HL-60 (cell line): Measurements from ENCODE around the gene SRGAP3.
A peak's percentile ranks its signal among the peaks of the same experiment; 100 is the strongest.

ENCODE experiments used
- DNase-seq, 2 experiments: peaks; one replicate each; pipeline ENCODE4 v3.0.0-alpha.2; 2010 to 2020; ENCODE audit warnings: low read depth in 1 of 2, low spot score in 1 of 2
- H3K27ac ChIP-seq: fragments of 250-450 bp; sonication (Bioruptor Pico); replicated peaks from 2 replicates; pipeline ENCODE4 v1.5.1; 2020; ENCODE audit warnings: mild to moderate bottlenecking, moderate library complexity
- H3K27me3 ChIP-seq: fragments of 250-450 bp; sonication (Bioruptor Pico); 2 replicates; pipeline ENCODE4 v1.5.1; 2021; ENCODE audit warnings: mild to moderate bottlenecking, moderate library complexity; ENCODE audit not compliant: insufficient read depth, poor library complexity, severe bottlenecking
- H3K4me3 ChIP-seq: replicated peaks from 2 replicates; pipeline ENCODE4 v1.5.1; 2011; ENCODE audit warnings: mild to moderate bottlenecking, control low read depth, low read length; ENCODE audit not compliant: insufficient read depth
- GABPA ChIP-seq: IDR thresholded peaks from 2 replicates; pipeline ENCODE4 v1.6.1; 2012; ENCODE audit warnings: low read depth
- POLR2AphosphoS5 ChIP-seq: IDR thresholded peaks from 2 replicates; pipeline ENCODE4 v1.6.1; 2012; ENCODE audit warnings: low read depth
- SPI1 ChIP-seq: IDR thresholded peaks from 2 replicates; pipeline ENCODE4 v1.6.1; 2012; ENCODE audit warnings: low read depth, mild to moderate bottlenecking, borderline replicate concordance
- TF ChIP-seq, protein P1 (sequence below): IDR thresholded peaks from 2 replicates; pipeline ENCODE4 v1.6.1; 2012; ENCODE audit warnings: low read depth; ENCODE audit not compliant: insufficient replicate concordance
- TF ChIP-seq, protein P2 (sequence below): IDR thresholded peaks from one replicate; pipeline ENCODE4 v1.5.1; 2011; ENCODE audit warnings: low read length, control low read depth, inconsistent platforms; ENCODE audit not compliant: insufficient read depth

Gene SRGAP3

DNA sequence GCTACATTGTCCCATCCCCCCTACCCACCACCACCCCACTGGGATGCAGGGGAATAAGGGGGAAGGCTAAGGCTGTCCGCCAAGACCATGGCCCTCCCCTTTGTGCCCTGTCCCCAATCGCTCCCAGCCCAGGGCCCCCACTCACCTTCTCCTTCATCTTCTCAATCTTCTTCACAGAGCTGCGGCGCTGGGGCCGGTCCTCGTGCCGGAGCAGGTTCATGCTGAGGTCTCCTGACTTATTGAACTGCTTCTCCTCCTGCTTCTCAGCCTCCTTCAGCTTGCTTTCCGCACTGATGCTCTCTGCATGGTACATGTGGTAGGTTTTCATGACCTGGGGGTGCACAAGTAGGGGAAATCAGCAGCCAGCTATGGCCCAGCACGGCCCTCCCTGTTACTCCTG, 185.2 kb downstream of the SRGAP3 start:
- TF ChIP-seq GABPA, result no peak
- TF ChIP-seq, protein P1, sequence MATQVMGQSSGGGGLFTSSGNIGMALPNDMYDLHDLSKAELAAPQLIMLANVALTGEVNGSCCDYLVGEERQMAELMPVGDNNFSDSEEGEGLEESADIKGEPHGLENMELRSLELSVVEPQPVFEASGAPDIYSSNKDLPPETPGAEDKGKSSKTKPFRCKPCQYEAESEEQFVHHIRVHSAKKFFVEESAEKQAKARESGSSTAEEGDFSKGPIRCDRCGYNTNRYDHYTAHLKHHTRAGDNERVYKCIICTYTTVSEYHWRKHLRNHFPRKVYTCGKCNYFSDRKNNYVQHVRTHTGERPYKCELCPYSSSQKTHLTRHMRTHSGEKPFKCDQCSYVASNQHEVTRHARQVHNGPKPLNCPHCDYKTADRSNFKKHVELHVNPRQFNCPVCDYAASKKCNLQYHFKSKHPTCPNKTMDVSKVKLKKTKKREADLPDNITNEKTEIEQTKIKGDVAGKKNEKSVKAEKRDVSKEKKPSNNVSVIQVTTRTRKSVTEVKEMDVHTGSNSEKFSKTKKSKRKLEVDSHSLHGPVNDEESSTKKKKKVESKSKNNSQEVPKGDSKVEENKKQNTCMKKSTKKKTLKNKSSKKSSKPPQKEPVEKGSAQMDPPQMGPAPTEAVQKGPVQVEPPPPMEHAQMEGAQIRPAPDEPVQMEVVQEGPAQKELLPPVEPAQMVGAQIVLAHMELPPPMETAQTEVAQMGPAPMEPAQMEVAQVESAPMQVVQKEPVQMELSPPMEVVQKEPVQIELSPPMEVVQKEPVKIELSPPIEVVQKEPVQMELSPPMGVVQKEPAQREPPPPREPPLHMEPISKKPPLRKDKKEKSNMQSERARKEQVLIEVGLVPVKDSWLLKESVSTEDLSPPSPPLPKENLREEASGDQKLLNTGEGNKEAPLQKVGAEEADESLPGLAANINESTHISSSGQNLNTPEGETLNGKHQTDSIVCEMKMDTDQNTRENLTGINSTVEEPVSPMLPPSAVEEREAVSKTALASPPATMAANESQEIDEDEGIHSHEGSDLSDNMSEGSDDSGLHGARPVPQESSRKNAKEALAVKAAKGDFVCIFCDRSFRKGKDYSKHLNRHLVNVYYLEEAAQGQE, result no peak
- TF ChIP-seq SPI1, result no peak
- TF ChIP-seq, protein P2, sequence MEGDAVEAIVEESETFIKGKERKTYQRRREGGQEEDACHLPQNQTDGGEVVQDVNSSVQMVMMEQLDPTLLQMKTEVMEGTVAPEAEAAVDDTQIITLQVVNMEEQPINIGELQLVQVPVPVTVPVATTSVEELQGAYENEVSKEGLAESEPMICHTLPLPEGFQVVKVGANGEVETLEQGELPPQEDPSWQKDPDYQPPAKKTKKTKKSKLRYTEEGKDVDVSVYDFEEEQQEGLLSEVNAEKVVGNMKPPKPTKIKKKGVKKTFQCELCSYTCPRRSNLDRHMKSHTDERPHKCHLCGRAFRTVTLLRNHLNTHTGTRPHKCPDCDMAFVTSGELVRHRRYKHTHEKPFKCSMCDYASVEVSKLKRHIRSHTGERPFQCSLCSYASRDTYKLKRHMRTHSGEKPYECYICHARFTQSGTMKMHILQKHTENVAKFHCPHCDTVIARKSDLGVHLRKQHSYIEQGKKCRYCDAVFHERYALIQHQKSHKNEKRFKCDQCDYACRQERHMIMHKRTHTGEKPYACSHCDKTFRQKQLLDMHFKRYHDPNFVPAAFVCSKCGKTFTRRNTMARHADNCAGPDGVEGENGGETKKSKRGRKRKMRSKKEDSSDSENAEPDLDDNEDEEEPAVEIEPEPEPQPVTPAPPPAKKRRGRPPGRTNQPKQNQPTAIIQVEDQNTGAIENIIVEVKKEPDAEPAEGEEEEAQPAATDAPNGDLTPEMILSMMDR, result no peak
- TF ChIP-seq POLR2AphosphoS5, result no peak
- Histone ChIP-seq H3K27ac (no peak overlapping the region), H3K4me3 (no peak overlapping the region), H3K27me3 (no peaks in the 10 kb centered on the region)
- no peak for DNase-seq

DNA sequence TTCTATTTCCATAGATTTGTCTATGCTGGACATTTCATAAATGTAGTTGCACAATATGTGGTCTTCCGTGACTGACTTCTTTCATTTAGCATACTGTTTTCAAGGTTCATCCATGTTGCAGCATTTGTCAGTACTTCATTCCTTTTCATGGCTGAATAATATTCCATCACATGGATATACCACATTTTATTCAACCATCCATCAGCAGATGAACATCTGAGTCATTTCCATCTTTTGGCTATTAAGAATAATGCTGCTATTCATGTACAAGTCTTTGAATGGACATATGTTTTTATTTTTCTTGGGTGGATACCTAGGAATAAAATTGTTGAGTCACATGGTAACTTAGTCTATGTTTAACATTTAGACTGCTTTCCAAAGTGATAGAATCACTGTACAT, 186.9 kb downstream of the SRGAP3 start:
- TF ChIP-seq, protein P2, result no peak
- TF ChIP-seq POLR2AphosphoS5, result no peak
- TF ChIP-seq GABPA, result no peak
- TF ChIP-seq, protein P1, result no peak
- TF ChIP-seq SPI1, result no peak
- H3K27ac ChIP-seq, result no peak overlapping the region
- H3K4me3 ChIP-seq, result no peak overlapping the region
- DNase-seq, result no peak
- no peaks in the 10 kb centered on the region for H3K27me3 ChIP-seq

DNA sequence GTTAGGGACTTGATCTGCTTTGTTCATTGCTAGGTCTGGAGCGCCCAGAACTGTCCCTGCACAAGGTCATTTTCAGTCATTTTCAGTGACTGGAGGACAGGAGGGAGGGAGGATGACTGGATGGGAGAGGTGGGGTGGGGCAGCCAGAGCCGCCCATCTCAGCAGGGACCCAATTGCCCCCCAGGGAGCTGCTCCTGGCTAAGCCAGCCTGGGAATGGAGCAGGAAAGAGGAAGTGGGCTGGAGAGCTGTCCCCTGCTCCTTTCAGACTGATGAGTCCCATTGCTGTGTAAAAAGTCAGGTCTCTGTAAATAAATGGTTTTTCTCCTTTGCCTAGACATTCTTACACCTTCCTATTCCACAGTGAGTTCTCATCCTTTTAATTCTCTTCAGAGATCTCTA, 187.8 kb downstream of the SRGAP3 start:
- DNase-seq, result no peak
- Histone ChIP-seq H3K4me3 (no peak overlapping the region), H3K27me3 (no peaks in the 10 kb centered on the region), H3K27ac (no peak overlapping the region)
- TF ChIP-seq, protein P2, result no peak
- TF ChIP-seq SPI1, result peak; percentile 70; the same call in 1 of the 2 replicates
